Activated CD4-positive, alpha-beta T cell treated with anti-CD3 and anti-CD28 coated beads, Interleukin-2, amount 50 U/mL, for 48 hours (primary cell): ENCODE data around the gene GLS.
"Not testable (repeated sequence)": the region's sequence is repeated elsewhere in the genome, so short reads cannot be mapped to it uniquely, and the experiment has no call there.

ENCODE experiments used
- DNase-seq, 2 experiments: peaks; one replicate each; pipeline ENCODE4 v3.0.0-alpha.2; 2020

Gene GLS

GRCh38 chr2:190880378-190881083 is at the start of gene GLS:
GLS (plus strand) TSS chr2:190880821; CDS start chr2:190881085, 264 bp downstream.
- DNase-seq = peak; percentile 95 to 96

GRCh38 chr2:190831941-190832340 is 48.7 kb upstream of the GLS start:
- no peak for DNase-seq

DNA sequence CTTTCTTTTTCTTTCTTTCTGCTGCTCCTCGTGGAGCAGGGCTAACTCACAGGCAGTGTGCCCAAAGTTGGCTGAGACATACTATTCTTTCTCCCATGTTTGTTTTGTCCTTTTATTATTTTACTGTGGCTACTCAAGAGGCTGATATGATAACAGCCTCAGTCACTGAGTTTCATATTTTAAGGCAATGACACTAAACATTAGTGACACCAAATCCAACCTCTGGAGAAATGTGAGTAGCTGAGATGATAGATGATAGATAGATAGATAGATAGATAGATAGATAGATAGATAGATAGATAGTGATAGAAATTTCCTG is 45.8 kb upstream of the GLS start:
- no peak for DNase-seq

DNA sequence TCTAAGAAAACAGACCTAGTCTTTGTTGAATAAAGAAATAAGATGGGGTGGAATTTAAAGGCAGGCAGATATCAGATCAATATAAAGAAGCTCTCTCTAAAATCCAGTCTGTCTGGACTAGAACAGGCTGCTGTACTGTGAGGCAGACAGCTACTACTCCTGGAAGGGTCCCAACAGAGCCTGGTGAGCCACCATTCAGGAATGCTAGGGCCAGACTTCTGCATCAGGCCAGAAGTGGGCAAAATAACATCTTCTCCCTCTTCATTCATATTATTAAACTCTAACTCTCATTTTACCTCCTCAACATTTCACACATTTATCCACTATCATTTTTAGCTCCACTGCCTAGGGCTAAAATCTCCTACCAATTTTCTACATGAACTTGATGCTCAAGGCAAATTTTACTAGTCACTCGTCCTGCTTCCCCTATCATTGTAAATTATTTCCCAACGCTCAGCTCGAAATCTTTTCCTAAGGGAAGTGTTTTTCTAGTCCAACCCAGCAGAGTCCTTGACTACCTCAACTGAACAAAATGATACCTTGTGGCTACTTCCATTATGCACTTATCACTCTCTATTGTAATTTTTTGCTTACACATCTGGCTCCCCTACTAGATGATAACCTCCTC is 45.2 kb upstream of the GLS start:
- no peak for DNase-seq

GRCh38 chr2:190836767-190837166 is 43.9 kb upstream of the GLS start:
- no peak for DNase-seq

DNA sequence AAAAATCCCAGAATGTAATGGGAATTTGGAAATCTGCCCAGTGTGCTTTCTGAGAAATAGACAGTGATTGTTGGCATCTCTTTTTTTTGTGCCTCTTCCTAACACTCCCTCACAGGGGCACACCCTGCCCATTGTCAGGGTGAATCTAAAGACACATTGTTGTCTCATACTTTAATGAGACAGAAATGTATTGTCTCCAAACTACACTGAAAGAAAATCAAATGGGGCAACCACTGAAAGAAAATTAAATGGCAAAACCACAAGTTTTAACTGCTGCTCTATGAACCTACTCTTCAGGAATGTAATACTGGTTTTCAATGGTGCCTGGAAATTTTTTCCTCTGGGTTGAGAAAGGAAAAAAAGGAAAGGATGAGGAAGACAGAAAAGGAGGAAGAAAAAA is 43.2 kb upstream of the GLS start:
- no peak for DNase-seq

GRCh38 chr2:190837952-190838361 is 42.7 kb upstream of the GLS start:
- DNase-seq = no peak

GRCh38 chr2:190838492-190838910 is 42.1 kb upstream of the GLS start:
- peak; percentile 22 to 26 for DNase-seq

DNA sequence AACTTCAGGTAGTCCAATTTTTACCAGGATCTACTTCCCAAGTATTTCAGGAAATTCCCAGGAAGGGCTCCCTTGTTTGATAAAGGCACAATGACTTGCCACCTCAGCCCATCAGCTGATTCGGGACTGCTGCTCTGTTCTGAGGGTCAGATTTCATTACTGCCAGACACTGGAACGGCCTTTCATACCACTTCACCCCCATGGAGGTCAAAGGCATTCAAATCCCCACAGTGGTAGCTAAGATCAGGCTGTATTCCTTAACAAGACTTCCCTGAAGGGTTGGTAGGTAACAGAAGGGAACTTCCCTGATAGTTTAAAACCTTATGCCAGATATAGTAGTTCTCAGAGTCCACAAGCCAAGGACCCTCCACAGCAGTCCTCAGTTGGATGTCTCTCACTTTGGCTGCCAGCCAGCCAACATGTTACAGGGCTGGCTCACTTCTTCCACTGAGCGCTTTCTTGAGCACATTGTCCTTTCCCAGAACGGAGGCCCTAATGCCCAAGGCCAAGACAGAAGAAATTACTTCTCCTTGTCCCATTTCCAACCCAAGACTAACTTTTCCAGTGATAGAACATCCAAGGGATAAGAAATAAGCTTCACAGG is 40.0 kb upstream of the GLS start:
- no peak for DNase-seq

DNA sequence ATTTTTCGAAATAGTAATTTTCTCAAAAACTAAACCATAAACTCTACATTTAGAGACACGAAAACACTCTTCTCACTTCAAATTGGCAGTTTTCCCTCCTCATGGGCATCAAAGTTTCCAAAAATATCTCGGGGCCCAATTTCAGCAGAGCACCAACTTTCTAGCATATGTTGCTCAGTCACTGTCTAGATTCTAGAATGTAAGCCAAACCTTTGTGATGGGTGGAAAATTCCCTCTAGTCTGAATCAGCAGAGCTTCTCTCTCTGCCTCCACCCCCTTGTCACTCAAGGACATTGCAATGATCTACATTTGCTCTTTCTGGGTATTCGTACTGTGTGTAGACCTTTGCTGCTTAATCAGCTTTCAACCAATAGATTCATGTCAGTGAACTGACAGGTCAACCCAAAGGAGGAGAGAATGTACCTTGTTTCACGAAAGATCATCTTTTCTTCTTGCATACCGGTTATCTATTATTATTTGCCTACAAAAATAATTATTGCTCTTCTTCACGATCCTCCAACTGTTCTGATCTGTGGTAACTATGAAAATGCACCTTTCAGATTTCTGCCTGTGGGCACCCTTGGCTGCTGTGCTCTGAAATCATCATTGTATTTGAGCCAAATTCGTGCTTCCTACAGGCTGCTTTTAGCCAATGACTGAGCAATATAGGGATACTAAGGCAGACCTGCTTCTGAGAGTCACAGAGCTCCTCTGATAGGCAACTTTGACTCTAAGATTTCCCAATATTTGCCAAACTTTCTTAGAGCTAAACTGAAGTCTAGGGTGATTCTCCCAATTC is 38.7 kb upstream of the GLS start:
- no peak for DNase-seq

DNA sequence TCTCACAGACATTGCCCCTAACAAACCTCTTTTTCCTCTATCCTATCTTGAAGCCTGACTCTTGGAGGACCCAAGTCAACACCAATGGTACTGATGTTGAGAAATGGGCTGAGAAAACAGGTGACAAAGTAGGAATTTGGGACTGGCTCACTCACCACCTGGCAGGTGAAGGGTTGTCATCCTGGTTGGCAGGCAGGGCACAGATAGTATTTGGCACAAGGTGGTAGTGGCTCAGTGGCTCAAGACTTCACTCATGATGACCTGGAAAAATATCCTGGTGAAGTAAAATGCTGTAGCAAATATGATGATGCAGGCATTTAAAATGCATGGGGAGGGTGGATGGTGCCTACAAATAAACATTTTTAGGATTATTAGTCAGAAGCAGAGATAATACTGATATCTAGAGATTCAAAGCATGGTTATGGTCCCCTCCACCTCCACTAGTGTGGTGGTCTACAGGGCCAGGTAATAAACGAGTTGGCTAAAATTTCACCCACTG is 38.0 kb upstream of the GLS start:
- no peak for DNase-seq

DNA sequence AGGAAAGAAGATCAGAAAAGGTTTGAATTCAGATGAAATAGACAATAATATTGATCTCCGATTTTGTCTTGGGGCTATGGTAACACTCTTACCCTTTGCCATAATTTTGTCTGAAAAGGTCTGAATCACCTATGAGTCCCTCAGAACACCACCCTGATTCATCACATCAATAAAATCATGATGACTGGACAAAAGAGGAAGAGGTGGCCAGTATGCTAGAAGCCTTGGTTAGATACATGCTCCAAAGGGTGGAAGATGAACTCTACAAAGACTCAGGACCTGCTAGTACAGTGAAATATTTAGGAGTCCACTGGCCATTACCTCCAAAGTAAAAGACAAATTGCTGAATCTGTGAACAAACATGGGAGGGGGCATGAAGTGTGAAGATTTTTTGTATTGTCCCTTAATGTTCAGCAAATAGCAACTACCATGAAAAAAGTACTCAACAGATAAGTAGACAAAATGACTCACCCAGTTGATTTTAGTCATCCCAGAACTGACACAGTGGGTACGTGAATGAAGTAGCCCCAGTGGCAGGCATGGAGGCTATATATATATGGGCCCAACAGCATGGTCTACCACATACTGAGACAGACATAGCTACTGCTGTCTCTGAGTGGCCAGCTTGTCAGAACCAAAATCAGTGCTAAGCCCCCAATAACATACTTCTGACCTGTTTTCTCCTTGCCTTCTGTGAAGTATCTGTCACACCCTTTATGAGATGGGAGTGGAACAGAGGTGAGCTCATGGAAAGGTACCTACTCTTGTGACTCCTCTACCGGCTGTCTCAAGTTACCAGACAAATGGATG is 36.5 kb upstream of the GLS start:
- DNase-seq = peak; percentile 48 to 65

DNA sequence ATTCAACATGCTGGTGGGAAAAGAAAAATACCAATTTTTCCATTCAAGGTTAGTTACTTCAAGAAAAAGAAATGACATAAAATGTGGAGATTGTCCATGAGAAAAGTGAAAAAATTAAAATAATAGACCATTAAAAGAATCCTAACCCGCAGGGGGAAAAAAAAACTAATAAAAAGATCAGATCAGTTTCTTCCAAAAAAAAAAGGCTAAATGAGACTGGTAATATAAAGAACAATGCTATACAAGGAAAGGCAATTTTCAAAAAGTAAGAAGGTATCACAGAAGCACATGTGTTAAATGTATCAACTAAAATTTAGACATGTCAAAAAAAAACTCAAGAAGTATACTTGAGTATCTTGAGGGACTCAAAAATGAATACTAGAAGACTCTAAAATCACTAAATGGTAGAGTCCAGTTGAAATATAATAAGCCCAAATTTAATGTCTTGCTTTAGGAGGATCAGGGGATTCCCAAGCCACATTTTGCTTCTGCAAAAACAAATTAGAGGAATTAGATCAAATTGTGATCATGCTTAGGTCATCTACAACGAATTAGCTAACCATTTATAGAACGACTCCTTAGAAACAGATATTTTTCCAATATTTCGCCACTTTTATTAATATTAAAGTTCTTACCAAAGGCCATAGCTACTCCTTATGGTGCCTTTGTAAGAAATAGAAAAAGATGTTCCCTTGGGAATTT is 35.8 kb upstream of the GLS start:
- no peak for DNase-seq

DNA sequence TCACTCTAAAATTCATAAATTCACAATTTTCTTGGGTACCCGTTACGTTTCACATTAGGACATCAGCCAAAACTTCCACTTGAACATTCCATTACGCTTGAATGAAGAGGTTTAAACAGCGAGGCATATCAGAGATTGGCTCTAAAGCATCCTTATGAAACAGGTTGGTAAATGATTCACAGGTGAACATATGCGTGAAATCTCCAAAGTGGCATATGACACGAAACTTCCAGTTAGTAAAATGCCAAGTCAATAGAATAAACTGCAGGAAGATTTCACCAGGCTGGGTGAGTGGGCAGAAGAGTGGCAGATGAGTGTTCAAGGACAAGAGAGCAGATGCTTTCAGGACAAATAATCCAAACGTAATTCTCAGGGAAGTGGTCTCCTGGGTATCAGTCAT is 33.9 kb upstream of the GLS start:
- peak; percentile 20 to 35 for DNase-seq

DNA sequence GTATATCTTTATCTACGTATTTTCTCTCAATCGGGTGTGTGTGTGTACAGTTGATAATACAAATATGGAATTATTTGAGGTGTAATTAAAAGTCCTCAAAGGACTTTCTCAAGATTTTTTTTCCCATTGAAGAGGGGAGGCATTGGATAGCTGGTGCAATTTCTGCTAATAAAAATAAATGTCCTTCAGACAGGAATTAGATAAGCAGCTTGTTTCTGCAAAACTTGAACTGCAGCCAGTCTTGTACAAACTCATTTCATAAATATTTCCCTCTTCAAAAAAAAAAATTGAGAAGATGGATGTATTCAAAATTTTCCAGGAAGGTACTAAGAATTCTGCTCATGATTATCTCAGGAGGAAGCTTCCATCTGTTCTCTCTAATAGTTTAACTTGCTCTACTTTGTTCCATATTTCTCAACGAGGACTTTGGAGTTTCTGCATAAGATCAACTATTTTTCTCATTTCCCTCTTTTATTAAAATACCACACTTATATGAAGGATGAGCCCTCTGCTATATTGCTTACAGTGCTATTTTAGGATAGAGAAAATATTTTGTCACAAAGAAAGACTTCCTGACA is 33.0 kb upstream of the GLS start:
- no peak for DNase-seq

GRCh38 chr2:190849774-190850173 is 30.8 kb upstream of the GLS start:
- no peak for DNase-seq

- not testable (repeated sequence) for DNase-seq
Observed at GRCh38 chr2:190853022-190853421, 27.6 kb upstream of the GLS start.

DNA sequence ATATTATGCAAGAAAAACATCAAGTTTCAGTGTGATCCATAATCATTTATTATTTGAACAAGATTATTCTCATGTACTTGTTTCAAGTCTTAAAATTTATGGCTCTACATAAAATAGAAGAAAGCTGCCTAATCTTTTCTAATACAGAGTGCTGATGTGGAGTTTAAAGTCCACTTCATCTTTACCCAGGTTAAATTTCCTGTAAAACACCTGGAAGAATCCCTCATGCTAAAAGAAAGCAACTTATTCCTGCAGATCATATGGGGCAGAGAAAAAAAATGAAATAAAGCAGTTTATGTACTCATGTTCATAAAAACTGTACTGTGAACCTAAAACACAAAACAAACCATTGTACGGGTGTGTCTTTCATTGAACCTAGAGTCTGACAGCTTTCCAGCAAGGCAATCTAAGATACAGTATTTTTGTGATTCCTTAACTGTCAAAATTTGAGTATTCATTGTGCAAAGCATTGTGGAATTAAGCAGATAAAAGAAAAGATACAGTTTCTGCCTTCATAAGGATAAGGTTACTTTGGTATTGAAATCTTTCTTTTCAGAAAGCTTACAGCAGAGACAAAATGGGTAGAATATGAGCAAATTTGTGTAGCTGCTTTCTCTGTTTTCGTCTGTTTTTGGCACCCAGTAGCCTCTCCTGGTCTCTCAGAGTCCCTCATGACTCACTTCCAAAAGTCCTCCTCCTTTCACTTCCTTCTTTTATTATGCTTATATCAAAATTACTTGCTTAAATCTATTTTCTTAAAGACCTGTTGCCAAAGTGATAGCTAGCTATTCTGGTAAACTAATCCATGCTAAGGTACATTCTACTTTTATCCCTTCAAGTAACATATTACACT is 26.9 kb upstream of the GLS start:
- no peak for DNase-seq

DNA sequence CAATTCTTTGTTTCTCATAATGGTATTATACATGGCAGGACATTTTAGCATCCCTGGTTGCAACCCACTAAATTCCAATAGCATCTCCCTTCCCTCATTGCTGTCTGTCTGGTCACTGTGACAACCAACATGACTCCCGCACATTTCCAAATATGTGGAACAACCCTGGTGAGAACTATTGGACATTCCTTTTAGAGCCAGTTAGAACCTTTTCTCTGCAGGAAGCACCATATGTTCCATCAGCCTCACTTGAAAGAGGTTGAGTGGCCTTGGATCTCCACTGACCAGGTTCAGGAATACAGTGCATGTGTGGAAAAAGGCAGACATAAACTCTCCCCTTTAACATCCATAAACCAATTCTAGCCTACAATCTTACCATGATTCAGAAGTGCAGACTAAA is 25.9 kb upstream of the GLS start:
- DNase-seq = no peak

DNA sequence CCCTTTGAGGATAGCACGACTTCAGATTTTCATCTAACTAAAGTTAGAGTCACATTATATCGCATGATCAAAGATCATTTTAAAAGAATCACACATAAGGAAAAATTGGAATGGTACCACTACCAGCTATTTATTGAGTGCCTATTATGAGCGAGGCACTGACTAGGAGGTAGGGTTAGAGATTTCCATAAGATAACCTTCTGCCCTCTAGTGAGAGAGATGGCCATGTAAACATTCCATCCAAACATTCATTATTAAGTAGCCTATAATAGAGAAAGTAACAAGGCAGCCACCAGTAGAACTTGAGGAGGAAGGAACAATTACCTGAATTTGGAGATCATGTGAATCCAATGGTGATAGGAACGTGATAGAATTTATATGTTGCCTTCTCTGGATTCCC is 25.4 kb upstream of the GLS start:
- DNase-seq = no peak

GRCh38 chr2:190856985-190857384 is 23.6 kb upstream of the GLS start:
- no peak for DNase-seq
